HG02571 (cell line): ENCODE results near the gene ANO1.

Experiments used
- ATAC-seq: cut with Tn5 transposase; IDR thresholded peaks from one replicate; pipeline ENCODE4 v1.9.1; 2021; ENCODE audit warnings: mild to moderate bottlenecking, moderate library complexity; ENCODE audit not compliant: unreplicated experiment

The ANO1 gene

DNA sequence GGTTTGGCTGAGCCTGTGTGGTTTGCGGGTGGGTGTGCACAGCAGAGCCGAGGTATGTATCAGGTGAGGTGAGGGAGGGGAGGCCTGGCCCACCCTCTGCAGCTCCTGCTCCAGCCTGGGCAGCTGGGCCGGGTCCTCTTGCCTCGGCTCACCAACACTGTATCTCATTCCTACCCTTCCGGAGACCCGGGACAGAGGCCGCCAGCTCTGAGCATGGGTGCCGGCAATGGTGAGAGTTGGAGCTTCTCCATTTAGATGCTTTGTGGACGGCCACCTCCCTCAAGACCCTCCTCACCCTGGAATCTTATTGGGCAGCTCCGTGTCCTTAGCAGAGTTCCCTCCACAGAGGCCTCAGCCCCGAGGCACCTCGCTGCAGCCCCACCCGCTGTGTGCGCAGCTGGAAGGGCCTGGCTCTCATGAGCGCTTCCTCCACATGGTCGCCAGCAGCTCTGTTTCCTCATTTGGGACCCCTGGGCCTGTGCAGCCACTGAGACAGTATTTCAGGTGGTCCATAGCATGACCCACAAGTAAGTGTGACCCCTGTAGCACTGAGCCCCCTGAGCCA, 55.7 kb downstream of the ANO1 start:
- ATAC-seq: no peak

DNA sequence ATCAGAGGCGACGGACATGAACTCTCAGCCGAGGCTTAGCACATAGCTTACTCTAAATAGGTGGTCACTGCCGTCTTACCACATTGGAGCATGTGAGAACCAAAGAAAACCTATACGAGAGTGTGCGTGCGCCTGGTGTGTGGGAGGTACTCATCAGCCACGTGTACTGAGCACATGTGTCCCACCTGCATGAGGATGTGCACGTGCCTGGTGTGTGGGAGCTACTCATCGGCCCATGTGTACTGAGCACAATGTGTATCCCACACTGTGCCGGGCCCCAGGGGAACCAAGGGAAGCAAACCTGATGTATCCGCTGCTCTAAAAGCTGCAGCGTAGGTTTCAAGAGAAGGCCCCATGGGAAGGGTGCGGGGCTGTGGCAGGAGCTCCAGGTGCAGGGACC, 56.4 kb downstream of the ANO1 start:
- no peak for ATAC-seq

DNA sequence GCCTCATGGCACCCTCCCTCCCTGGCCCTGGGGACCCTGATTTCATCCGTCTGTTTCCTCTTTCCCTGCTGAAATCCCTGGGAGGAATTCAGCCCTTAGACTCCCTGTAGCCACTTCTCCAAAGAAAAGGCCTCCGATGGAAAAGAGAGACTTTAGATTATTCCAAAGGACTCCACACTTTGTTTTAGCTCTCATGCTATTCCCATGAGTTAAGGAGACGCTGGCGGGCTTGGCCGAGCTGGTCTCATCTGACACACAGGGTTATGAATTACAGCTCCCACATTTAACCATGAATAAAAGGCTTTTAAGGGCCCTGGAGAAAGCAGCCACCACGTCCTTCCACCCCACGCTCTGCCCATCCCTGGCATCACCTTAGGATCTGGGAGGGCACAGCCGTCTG, 57.0 kb downstream of the ANO1 start:
- ATAC-seq: no peak

DNA sequence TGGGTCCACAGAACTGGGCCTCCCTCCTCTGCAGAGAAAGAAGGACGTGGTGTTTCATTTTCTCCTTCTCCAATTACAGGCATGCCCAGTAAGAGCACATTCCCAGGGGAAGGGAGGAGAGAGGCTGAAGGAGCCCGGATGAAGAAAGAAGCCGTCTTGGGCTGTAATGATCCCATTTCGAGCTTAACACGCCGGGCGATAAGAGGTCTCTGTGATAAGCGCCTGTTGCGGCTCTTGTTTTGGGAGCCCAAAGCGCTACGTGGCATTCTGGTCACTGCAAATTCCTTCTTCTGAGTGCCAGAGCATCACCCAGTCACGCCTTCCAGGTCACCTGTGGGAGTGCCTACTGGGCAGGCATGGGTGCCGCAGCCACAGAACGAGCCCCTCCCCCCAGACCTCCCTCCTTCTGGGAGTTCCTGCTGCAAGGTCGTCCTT, 57.5 kb downstream of the ANO1 start:
- no peak for ATAC-seq

DNA sequence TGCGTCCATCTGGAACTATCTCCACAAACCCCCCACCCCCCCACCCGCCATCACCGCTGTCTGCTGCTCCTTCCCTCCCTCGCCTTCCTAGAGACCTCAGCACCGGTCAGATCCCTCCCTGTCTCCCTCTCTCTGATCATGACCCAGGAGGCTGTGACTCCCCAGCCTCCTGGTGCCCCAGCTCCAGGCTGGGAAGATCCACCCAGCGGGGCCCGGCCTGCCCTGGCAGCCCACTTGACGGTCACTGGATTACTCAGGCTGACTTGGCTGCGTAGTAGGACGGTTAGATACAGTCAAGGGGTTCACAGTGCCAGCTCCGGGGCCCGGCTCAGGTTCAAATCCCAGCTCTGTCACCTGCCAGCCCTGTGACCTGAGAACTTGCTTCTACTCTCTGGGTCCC, 59.3 kb downstream of the ANO1 start:
- ATAC-seq: no peak

DNA sequence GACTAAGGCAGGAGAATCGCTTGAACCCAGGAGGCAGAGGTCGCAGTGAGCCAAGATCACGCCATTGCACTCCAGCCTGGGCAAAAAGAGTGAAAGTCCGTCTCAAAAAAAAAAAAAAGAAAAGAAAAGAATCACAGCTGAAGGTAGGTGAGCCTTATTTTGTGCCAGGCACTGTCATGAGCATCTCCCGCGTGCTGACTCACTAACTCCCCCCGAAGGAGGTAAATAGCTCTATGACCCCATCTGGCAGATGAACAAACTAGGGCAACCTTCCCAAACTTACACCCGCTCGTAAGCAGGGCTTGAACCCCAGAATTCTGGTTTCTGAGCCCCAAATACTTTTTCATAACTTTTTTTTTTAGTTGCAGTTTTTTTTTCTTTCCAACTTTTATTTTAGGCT, 60.3 kb downstream of the ANO1 start:
- no peak for ATAC-seq

DNA sequence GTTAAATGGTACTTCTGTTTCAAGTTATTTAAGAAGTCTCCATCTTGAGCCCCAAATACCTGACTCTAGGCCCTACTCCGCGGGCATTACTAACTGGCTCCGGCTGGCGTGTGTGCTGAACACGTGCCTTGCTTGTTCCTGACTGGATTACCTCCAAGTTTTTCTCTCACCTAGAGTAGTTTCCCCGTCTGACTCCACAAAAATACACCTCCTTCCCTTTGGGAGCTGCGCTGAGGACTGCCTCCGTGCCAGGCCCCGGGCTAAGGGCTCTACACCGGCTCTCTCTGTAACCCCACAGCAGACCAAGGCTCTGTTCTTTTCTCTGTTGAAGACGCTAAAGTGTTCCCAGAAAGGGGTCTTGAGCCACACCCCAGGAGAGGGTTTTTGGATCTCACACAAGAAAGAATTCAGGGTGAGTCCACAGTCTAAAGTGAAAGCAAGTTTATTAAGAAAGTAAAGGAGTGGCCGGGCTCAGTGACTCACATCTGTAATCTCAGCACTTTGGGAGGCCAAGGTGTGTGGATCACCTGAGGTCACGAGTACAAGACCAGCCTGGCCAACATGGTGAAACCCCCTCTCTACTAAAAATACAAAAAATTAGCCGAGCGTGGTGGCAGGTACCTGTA, 61.8 kb downstream of the ANO1 start:
- ATAC-seq: no peak

DNA sequence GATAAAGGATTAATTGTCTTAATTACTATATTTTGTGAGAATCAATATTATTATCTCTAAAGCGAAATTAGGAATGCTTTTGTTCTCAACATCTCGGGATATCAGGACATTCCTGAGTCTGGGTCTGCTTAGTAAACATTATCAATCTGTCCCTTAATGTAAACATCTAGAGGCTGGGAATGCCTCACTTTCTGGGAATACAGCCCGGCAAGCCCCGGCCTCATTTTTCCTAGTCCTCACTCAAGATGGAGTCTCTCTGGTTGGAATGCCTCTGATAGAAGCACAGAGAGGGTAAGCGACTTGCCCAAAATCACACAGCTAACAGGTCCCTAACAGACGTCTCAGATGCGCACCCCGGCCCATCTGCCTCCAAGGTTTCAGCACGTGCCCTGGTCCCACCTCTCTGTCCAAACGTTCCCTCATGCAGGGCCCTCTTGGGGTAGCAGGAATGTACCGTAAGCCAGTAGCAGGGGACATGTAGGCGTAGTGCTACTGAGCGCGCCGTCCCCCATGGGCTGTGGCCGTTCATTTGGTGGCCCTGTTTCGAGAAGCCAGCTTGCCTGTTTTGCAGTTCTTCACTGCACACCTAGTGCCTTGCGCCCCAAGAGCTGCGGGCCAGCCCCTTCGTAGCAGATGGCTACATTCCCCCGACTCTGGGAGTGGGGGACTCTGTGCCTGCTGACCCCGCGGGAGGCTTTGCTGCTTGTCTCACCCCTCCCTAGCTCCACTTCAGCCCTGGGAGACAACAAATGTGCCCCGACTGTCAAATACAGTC, 62.8 kb downstream of the ANO1 start:
- no peak for ATAC-seq

DNA sequence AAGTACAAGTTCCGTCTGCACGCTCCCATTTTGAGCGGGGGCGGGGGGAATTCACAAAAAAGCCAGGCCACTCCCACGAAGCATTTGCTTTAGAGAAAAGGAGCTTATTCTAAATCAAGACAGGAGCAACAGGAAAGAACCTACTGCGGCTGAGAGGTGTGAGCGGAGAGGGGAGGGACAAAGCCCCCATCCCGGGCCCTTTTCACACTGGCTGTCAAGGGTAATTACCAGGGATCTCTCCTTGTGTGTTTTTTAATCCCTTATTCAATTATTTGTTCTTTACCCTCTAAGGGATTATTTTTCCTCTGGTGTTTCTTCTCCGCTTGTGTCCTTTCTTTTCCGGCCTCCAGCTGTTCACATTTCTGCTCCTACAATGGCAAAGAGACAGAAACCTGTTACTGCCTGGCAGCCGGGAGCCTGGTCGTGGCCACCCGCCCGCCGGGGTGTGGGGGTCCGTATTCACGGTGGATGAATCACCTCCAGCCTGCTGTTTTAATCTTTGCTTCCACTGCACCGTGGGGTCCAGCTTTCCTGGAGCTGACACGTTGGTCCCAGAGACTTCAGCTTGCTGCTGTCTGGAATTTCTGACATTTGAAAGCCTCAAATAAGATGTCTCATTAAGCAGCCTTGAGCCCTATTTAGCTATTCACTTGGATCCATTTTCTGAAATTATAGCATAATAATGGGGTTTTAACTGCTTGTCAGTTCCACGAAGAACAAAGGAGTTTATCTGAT, 63.5 kb downstream of the ANO1 start:
- ATAC-seq: no peak

DNA sequence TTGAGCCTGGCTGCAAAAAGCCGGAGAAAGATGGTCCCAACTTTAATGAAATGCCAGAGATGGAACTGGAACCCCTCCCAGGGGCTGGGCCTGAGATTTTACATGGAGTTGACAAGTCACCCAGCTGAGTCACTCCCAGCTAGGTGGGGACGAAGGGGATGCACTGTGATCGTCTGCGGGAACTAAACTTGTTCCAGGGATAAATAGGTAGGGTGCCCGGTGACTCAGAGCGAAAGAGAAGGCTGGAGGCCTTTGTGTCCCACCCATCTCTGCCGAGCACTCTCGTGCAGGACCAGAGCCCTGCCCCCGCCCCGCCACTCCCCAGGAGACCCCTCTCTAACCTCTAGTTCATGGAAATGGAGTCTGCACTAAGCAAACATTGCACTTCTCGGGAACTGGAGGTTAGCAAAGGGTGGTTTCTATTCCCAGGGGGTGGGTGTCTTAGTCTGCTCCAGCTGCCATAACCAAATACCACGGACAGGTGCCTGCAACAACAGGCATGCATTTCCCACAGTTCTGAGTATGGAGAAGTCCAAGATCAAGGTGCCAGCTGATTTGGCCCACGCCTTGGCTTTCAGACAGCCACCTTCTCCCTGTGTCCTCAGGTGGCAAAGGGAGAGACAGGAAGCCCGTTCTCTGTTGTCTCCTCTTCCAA, 64.2 kb downstream of the ANO1 start:
- ATAC-seq: no peak

DNA sequence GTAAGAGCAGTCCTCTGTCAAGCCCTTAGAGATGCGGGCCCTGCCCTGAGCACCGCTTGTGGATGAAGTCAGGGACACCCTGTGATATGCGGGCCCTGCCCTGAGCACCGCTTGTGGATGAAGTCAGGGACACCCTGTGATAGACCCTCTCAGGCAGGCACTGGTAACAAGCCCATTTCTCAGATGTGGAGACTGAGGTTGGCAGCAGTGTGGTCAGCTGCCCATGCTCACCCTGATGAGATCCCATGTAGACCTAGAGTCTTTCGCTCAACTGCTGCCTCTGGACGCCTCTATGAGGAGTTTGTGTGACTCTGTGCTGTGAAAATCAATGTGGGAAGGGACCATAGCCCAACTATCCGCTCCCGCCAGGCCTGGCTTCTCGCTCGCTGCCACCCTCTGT, 66.1 kb downstream of the ANO1 start:
- ATAC-seq: no peak

DNA sequence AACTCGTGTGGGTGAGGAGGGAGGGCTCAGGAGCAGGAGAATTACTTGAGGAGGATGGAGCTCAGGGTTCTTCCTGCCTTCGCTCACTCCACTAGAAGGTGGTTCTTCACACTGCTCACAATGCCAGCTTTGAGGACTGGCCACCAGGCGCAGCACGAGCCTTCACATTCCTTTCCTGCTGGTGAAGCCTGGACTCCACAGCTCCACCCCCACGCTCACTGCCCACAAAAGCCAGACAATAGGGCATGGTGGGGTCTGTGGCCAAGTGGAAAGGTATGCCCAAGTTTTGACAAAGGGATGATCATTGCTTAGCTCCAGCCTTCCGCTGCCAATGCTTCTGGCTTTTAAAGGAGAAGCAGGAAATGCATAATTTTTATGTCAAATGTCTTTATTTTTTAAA, 67.0 kb downstream of the ANO1 start:
- ATAC-seq: no peak

DNA sequence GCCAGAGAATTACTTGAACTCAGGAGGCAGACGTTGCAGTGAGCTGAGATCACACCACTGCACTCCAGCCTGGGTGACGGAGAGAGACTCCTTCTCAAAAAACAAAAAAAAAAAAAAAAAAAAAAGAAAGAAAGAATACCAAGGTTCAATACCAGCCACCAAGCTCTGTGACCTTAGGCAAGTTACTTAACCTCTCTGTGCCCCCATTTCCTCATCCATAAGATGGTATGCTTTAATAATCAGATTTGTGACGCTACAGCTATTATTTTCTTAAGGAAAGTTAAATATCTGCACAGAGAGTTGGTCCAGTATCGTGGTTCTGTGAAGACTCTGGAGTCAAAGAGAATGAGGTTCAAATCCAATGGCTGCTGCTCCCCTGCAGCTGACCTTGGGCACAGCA, 67.7 kb downstream of the ANO1 start:
- ATAC-seq: no peak

DNA sequence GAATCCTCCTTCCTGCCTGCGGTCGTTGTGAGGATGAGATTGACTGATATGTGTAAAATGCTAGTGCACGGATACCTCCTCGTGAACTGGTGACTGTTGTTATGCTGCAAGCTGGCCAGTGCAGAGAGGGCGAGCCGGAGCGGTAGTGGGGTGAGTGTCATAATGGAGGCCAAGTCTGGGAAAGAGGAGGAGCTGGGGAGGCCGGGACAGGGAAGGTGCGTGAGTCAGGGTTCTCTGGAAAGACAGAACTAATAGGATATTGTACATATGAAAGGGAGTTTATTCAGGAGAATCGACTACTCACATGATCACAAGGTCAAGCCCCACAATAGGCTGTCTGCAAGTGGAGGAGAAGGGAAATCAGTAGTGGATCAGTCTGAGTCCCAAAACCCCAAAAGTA, 68.2 kb downstream of the ANO1 start:
- ATAC-seq: no peak

DNA sequence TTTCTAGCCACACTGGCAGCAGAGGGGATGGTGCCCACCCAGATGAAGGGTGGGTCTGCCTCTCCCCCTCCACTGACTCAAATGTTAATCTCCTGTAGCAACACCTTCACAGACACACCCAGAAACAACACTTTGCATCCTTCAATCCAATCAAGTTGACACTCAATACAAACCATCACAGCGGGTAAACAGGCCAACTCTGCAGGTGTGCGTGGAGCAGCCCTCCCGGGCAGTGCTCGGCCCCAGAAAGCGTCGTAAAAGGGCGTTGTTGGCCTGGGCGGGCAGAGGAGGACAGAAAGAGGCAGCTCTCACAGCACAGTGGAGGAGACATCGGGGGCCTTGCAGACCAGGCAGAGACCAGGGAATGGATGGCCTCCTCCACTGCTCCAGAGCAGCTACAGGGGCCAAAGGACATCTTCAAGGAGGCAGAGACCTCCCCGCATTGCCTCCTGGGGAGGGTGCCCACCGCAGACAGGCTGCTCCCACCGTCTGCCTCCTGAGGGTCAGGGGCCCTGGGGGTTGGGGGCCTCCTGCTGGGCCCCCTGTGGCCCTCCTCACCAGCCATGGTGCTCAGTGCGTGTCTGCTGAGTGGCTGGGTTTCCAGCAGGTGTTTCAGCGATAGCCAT, 68.9 kb downstream of the ANO1 start:
- no peak for ATAC-seq

DNA sequence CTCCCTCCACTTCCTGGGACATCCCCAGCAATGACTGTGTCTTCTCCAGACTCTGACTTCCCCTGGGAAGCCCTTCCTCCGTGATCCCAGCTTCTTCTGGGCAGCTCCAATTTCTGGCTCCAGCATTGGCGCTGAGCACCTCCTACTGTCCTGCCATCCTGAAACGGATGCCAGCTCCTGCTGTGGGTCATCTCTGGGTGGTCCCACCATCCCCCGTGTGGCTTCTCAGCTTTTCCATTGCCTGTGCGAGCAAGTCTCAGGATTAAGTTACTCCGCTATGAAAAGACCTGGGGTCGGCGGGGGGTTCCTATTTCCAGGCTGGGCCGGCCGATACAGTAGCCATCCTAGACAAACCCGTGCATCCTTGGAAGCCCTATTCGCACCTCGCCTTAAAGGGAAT, 69.6 kb downstream of the ANO1 start:
- no peak for ATAC-seq

DNA sequence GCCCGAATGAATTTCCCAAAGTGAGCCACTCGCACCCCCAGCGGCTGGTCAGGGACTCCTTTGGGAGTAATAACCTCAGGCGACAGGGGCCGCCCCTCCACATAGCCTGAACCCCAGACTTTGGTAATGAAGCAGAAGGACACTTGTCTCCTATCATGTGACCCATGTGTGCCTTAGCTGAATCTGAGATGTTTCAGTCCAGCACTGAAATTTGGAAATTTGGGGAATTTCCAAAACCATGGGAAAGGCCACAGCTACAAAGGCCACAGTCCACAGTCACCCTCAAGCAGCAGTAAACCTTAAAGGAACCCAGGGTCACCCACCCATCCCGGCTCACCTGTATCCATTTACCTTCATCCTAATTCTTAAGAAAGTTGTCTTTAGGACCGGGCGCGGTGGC, 73.6 kb downstream of the ANO1 start:
- ATAC-seq: no peak

DNA sequence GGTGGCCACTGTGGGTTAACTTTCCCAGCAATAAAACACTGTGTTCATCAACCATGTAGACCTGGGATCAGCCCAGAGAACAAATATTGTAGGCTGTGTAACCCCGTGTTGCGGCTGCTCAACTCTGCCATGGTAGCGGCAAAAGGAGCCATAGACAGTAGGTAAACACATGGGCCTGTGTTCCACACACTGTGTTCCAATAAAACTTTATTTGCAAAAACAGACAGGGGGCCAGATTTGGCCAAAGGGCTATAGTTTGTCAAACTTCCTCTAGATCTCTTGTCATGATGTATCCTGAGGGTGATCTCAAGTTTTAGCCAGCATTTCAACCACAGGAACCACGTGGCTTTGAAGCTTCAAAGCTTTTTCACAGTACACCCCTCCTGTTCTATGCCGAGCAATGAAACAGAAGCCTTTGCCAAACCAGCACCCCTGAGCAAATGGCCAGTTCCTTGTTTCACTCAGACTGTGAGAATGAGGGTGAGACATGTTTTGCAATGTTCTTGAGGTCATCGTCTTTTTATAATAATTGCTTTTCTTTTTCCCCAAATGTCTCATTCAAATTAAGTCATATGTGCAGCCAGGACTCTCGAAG, 75.1 kb downstream of the ANO1 start:
- no peak for ATAC-seq

DNA sequence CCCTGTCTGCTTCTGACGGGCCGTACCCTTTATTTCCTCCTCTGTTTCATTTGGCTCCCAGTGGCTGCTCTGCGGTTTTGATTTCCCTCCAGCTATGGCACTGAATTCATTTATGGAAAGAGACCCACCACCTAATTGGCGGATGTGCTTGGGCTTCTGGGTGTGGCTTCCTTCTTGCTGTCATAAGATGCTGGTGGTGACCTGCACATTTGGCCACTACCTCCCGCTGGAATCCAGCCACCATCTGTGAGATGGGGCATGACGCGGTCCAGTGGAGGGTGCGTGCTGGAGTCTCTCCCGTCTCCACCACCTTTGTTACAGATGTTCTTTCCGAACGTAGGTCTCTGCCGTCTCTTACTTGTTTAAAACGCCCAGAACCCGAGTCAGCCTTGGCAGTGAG, 77.3 kb downstream of the ANO1 start:
- no peak for ATAC-seq

DNA sequence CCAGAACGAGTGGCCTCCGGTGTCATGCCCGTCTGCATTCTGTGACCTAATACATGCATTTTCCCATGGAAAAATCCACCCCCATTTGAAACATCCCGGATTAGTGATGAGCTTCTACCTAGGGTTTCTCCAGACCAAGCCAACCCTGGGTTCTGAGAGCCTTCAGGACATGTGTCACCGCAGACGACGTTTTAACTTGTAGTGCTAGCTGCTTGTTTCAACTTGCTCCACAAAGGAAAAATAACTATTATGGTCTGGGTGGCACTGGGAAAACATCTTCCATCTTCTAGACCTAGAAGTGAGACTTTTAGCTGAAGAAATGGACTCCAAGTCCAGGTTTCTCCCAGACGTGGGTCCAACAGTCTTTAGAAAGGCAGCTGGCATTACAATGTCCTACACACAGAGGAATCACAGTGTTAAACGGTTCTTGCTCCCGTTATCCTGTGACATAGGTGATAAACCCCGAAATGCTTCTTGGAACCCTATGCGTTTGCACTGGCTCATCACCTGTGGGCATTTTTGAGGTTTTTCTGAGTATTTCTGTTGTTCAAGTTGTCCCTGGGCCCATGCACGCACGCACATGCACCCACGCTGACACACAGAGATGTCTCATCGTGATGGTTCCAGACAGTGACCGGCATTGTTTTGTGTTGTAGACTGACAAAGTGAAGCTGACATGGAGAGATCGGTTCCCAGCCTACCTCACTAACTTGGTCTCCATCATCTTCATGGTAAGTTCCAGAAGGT, 78.3 kb downstream of the ANO1 start:
- ATAC-seq: no peak
